Activated naive CD8-positive, alpha-beta T cell treated with anti-CD3 and anti-CD28 coated beads, Interleukin-2, amount 10 ng/mL, durations not matched to agents 7 days and 5 days (primary cell): Measurements from ENCODE around the gene CD14. TPM values are rescaled to one million over a fixed set of nuclear protein-coding genes. Genes with fewer than 3 reads are reported as not detected.

Source experiments
- microRNA-seq: library from miRNA; unstranded; fragments of <30 nt; microRNA quantifications from one replicate; pipeline ENCODE4 v1.2.0, GENCODE V29; 2022
- total RNA-seq, 2 experiments: library from RNA; stranded (reverse); gene quantifications; one replicate each; pipeline ENCODE4 v1.2.3, GENCODE V29; 2021

Gene CD14
- total RNA-seq, 2 experiments from 2014 or later: 3.5 to 4.1 TPM

Small RNAs within 50 kb of the gene (microRNA-seq; reads per million reads assigned to microRNA genes)
- gene MIR3655: not detected

Other genes with a start within 250 kb of the CD14 start
- 100 to 1,000 TPM; 148 to 156 TPM for gene ANKHD1, start 231.3 kb downstream of the CD14 start, total RNA-seq
- 10 to 100 TPM; 11.8 to 12.0 TPM for gene EIF4EBP3, start 85.5 kb downstream of the CD14 start, total RNA-seq
- 10 to 100 TPM; 34.4 to 36.9 TPM for gene SRA1, start 75.7 kb downstream of the CD14 start, total RNA-seq
- gene APBB3, start 68.6 kb downstream of the CD14 start, total RNA-seq: 10 to 100 TPM; 41.3 to 47.7 TPM
- 10 to 100 TPM; 80.8 to 94.0 TPM for gene SLC35A4, start 68.3 kb downstream of the CD14 start, total RNA-seq
- gene TMCO6, start 6.3 kb upstream of the CD14 start, total RNA-seq: 10 to 100 TPM; 39.2 to 43.7 TPM
- gene NDUFA2, start 14.5 kb upstream of the CD14 start, total RNA-seq: 10 to 100 TPM; 65.9 to 66.6 TPM
- gene IK, start 14.7 kb upstream of the CD14 start, total RNA-seq: 100 to 1,000 TPM; 135 to 140 TPM
- 10 to 100 TPM; 41.8 to 45.4 TPM for gene WDR55, start 31.7 kb upstream of the CD14 start, total RNA-seq
- gene DND1, start 40.4 kb upstream of the CD14 start, total RNA-seq: 1 to 10 TPM; 3.1 to 3.4 TPM
- gene HARS1, start 58.2 kb upstream of the CD14 start, total RNA-seq: 10 to 100 TPM; 77.3 to 81.5 TPM
- gene HARS2, start 58.3 kb upstream of the CD14 start, total RNA-seq: 10 to 100 TPM; 38.7 to 41.7 TPM
- gene ZMAT2, start 67.3 kb upstream of the CD14 start, total RNA-seq: 10 to 100 TPM; 54.7 to 57.8 TPM
- not detected for gene PCDHA1, start 153.0 kb upstream of the CD14 start, total RNA-seq
- not detected for gene PCDHA2, start 161.7 kb upstream of the CD14 start, total RNA-seq
- not detected for gene PCDHA3, start 167.9 kb upstream of the CD14 start, total RNA-seq
- not detected for gene PCDHA4, start 173.9 kb upstream of the CD14 start, total RNA-seq
- not detected for gene PCDHA5, start 188.4 kb upstream of the CD14 start, total RNA-seq
- not detected for gene PCDHA6, start 194.8 kb upstream of the CD14 start, total RNA-seq
- not detected for gene PCDHA7, start 201.1 kb upstream of the CD14 start, total RNA-seq
- gene PCDHA8, start 208.0 kb upstream of the CD14 start, total RNA-seq: not detected
- not detected for gene PCDHA9, start 215.2 kb upstream of the CD14 start, total RNA-seq
- gene PCDHA10, start 222.7 kb upstream of the CD14 start, total RNA-seq: not detected
- gene PCDHA11, start 235.8 kb upstream of the CD14 start, total RNA-seq: not detected
- gene PCDHA12, start 242.1 kb upstream of the CD14 start, total RNA-seq: not detected
- gene PCDHA13, start 248.9 kb upstream of the CD14 start, total RNA-seq: not detected